Gastrocnemius medialis (tissue), 4 donors: Measurements from ENCODE around the gene SLC39A5.

ENCODE experiments used
- CTCF ChIP-seq, 5 experiments: fragments of 450-650 bp in 3 of 5; fragments of 200-600 bp in 2 of 5; sonication (generic) in 2 of 5; IDR thresholded peaks in 4 of 5; conservative IDR thresholded peaks in 1 of 5; 1 replicate in 4 of 5; 2 replicates in 1 of 5; pipeline ENCODE4 v1.5.1; 2016 to 2019; ENCODE audit warnings: antibody characterized with exemption in 5 of 5, mild to moderate bottlenecking in 3 of 5, moderate library complexity in 3 of 5
- POLR2A ChIP-seq, 2 donors: fragments of 450-650 bp; IDR thresholded peaks; one replicate each; pipeline ENCODE4 v1.6.1; 2017; ENCODE audit warnings: antibody characterized with exemption in 2 of 2, mild to moderate bottlenecking in 2 of 2, moderate library complexity in 2 of 2

- no peak for TF ChIP-seq CTCF (IDR thresholded peaks at IDR 0.05 in 4 of 5, conservative IDR thresholded peaks at IDR 0.05 in 1 of 5)
- peak in 1 of 2 donors; percentile 7 for TF ChIP-seq POLR2A (IDR thresholded peaks at IDR 0.05)
Observed at GRCh38 chr12:56220611-56221231, 9.1 kb upstream of the SLC39A5 start.
